OCI-LY3 (cell line): ENCODE data around the gene STX2.

ENCODE experiments used
- CTCF ChIP-seq: fragments of 200-600, 300-600 bp; sonication (generic); IDR thresholded peaks from 2 replicates; pipeline ENCODE4 v1.5.1; 2014; ENCODE audit warnings: antibody characterized with exemption, low read length, low read depth
- EZH2phosphoT487 ChIP-seq: fragments of 200-600 bp; shearing (Covaris generic); IDR thresholded peaks from 2 replicates; pipeline ENCODE4 v1.6.1; 2018; ENCODE audit warnings: antibody characterized with exemption, mixed run types, low read depth

- TF ChIP-seq CTCF (no peak), EZH2phosphoT487 (no peak)
Observed at GRCh38 chr12:130807309-130807708, 31.7 kb downstream of the STX2 start.
